GM12878 (cell line): ENCODE data around the gene RER1. TPM values are rescaled to one million over a fixed set of nuclear protein-coding genes. Genes with fewer than 3 reads are reported as not detected.

Experiments
- ATAC-seq: fragments of 200-7000 bp; cut with Tn5 transposase; 3 replicates; pipeline ENCODE4 v1.9.1; 2020; ENCODE audit warnings: mild to moderate bottlenecking, moderate library complexity
- BruUV-seq: library from RNA; stranded (reverse); fragments of 400-500 nt; replicated peaks from 2 replicates; lab custom pipeline; 2021; lab: Mats Ljungman, UMichigan
- CTCF ChIA-PET: fragments of 300-600 bp; sonication (Branson Sonifier 250); formaldehyde crosslinking; extraction: SDS; loops from one replicate; lab custom pipeline; 2021; ENCODE audit warnings: inconsistent platforms; lab: Yijun Ruan, JAX
- POLR2A ChIA-PET: fragments of 350-600 bp; formaldehyde crosslinking; extraction: SDS; loops from one replicate; lab custom pipeline; 2021; ENCODE audit warnings: inconsistent platforms; lab: Charles Lee
- RAD21 ChIA-PET: fragments of 300-600 bp; sonication (Branson Sonifier 250); formaldehyde crosslinking; loops from one replicate; lab custom pipeline; 2023; ENCODE audit warnings: antibody characterized with exemption; ENCODE audit not compliant: unreplicated experiment; lab: Charles Lee
- SMC1A ChIA-PET: fragments of 300-600 bp; sonication (Branson Sonifier 250); formaldehyde crosslinking; loops from one replicate; lab custom pipeline; 2023; ENCODE audit not compliant: unreplicated experiment, uncharacterized antibody; lab: Charles Lee
- DNase-seq: peaks from one replicate; pipeline ENCODE4 v3.0.0-alpha.2; 2011; ENCODE audit warnings: low read depth, low spot score
- FAIRE-seq: peaks from 3 replicates; lab custom pipeline; 2011; peaks lifted over from hg19 to GRCh38; lab: Jason Lieb, UNC
- H2AFZ ChIP-seq: 2 replicates; pipeline ENCODE4 v1.6.0; 2011; ENCODE audit warnings: low read depth, low read length, control low read depth; ENCODE audit not compliant: control insufficient read depth
- H3K27ac ChIP-seq: 2 replicates; pipeline ENCODE4 v1.5.1; 2011; ENCODE audit warnings: control low read depth; ENCODE audit not compliant: control insufficient read depth, insufficient read depth
- H3K27me3 ChIP-seq, 2 experiments: replicated peaks in 1 of 2; 2 replicates each; pipeline versions ENCODE4 v1.6.0 to v1.6.1; 2011; ENCODE audit warnings: low read length in 1 of 2; ENCODE audit not compliant: control insufficient read depth in 2 of 2, insufficient read depth in 2 of 2
- H3K36me3 ChIP-seq, 2 experiments: 2 replicates each; pipeline ENCODE4 v1.5.1; 2011; ENCODE audit warnings: low read length in 1 of 2; ENCODE audit not compliant: control insufficient read depth in 2 of 2, insufficient read depth in 2 of 2
- H3K4me1 ChIP-seq: 2 replicates; pipeline ENCODE4 v1.6.1; 2011; ENCODE audit warnings: mild to moderate bottlenecking, low read length, moderate library complexity, mixed read lengths; ENCODE audit not compliant: control insufficient read depth, insufficient read depth
- H3K4me2 ChIP-seq: 2 replicates; pipeline ENCODE4 v1.6.0; 2011; ENCODE audit warnings: control low read depth; ENCODE audit not compliant: control insufficient read depth, insufficient read depth
- H3K4me3 ChIP-seq: fragments of 200-600 bp; sonication (generic); 2 replicates; pipeline ENCODE4 v1.5.1; 2016
- H3K79me2 ChIP-seq: 2 replicates; pipeline ENCODE4 v1.6.0; 2011; ENCODE audit warnings: low read length; ENCODE audit not compliant: control insufficient read depth, insufficient read depth
- H3K9ac ChIP-seq: 2 replicates; pipeline ENCODE4 v1.8.0; 2011; ENCODE audit warnings: low read length, control low read depth, mixed read lengths; ENCODE audit not compliant: control insufficient read depth, insufficient read depth
- H3K9me3 ChIP-seq: replicated peaks from 3 replicates; pipeline ENCODE4 v1.5.1; 2011; ENCODE audit warnings: mild to moderate bottlenecking, low read length; ENCODE audit not compliant: control insufficient read depth, insufficient read depth
- H4K20me1 ChIP-seq: 2 replicates; pipeline ENCODE4 v1.6.0; 2011; ENCODE audit not compliant: control insufficient read depth, insufficient read depth
- BCLAF1 ChIP-seq: fragments of 450-650 bp; IDR thresholded peaks from 2 replicates; pipeline ENCODE4 v1.6.1; 2017; ENCODE audit warnings: antibody characterized with exemption, mild to moderate bottlenecking, moderate library complexity
- LARP7 ChIP-seq: fragments of 450-650 bp; IDR thresholded peaks from 2 replicates; pipeline ENCODE4 v1.6.1; 2017; ENCODE audit warnings: mild to moderate bottlenecking
- MXI1 ChIP-seq: fragments of 150-350 bp; IDR thresholded peaks from 2 replicates; pipeline ENCODE4 v1.6.1; 2011; ENCODE audit warnings: low read depth, mild to moderate bottlenecking, inconsistent platforms, low read length, improper control_type of control experiment
- PAX5 ChIP-seq: IDR thresholded peaks from 2 replicates; pipeline ENCODE4 v1.6.1; 2011; ENCODE audit warnings: low read depth, low read length, borderline replicate concordance
- SMARCA5 ChIP-seq: fragments of 450-650 bp; IDR thresholded peaks from 2 replicates; pipeline ENCODE4 v1.6.1; 2017; ENCODE audit warnings: mild to moderate bottlenecking
- WGBS: methylation state at CpG from one replicate; pipeline ENCODE4 v1.1.6; 2016; ENCODE audit warnings: low lambda C conversion rate; ENCODE audit not compliant: insufficient replicate concordance, insufficient coverage; ENCODE audit errors: missing lambda C conversion rate; 5-methylcytosine and 5-hydroxymethylcytosine counted together
- in situ Hi-C: fragments of 300-500 bp; cut with MboI; formaldehyde crosslinking; loops from 9 replicates; pipeline ENCODE4 v1.14.3; 2018; ENCODE audit warnings: mixed read lengths
- intact Hi-C: fragments of 100-400 bp; cut with micrococcal nuclease; formaldehyde crosslinking; loops from one replicate; pipeline ENCODE4 v1.14.2; 2022; ENCODE audit not compliant: unreplicated experiment
- polyA plus RNA-seq, 11 experiments: library from polyadenylated mRNA; depleted of rRNA in 4 of 11; unstranded in 6 of 11; stranded (reverse) in 5 of 11; fragments of >200 nt; fragmentation: Nextera tagmentation in 4 of 11; fragmentation: Illumina TruSeq in 1 of 11; extraction: Ambion mirVana in 4 of 11; extraction: Trizol in 1 of 11; gene quantifications; 1 replicate in 1 of 11; 2 replicates in 10 of 11; pipeline versions ENCODE4 v1.2.1 to v1.2.3, GENCODE V29; 2011 to 2016; ENCODE audit warnings: inconsistent platforms in 2 of 11, missing spikeins in 2 of 11, low read depth in 1 of 11
- total RNA-seq, 4 experiments: library from RNA; depleted of rRNA in 3 of 4; stranded (reverse); fragments of >200 nt in 3 of 4; fragmentation: Illumina TruSeq in 1 of 4; extraction: Trizol in 1 of 4; gene quantifications; 2 replicates each; pipeline versions ENCODE4 v1.2.1 to v1.2.3, GENCODE V29; 2013 to 2021

Gene RER1
- total and polyA plus RNA-seq, 10 of the 15 experiments (the other 5 are each of a cell fraction or from before 2014, with no cell fraction given): 29.2 to 274 (median 136) TPM

- ChIA-PET SMC1A (interaction anchor here (1.0 to 2.1 kb wide), 2 partner anchors 20 to 217 kb away, joined by 4 to 9 read pairs; partner anchors contain the start of genes FAAP20, MORN1 and RER1), POLR2A (interaction anchor here (1.2 kb wide), 1 partner anchor 16 kb away, joined by 6 read pairs; no protein-coding TSS in a partner anchor)
- H3K9ac ChIP-seq: peak overlapping the region; percentile 84
- peaks cover 20% of the 10 kb centered on the region for H3K79me2 ChIP-seq
- in situ Hi-C loops: loop anchor here (5.0 to 10.0 kb wide), 3 partner anchors 135 to 1015 kb away; no protein-coding TSS in a partner anchor
- 4% methylated on average over 38 of the region's 38 CpGs for WGBS
- H3K27me3 ChIP-seq: no peaks in the 10 kb centered on the region
- DNase-seq: no peak
- peak overlapping the region; percentile 92 for H3K4me2 ChIP-seq
- TF ChIP-seq PAX5 (peak; percentile 99), MXI1 (no peak), LARP7 (peak; percentile 84), SMARCA5 (peak; percentile 49; the same call in 1 of the 2 replicates), BCLAF1 (0 out of 2 replicates have a peak, but pooled peaks have one; percentile 55)
- TF ChIP-seq, all 136 proteins: peak for 4
- BruUV-seq: no TSS peak
- peak overlapping the region; percentile 98 for H3K4me3 ChIP-seq
- peaks cover 27% of the 10 kb centered on the region for H3K4me1 ChIP-seq
- ChIA-PET CTCF (no interaction called here), RAD21 (interaction anchor here (0.8 kb wide), 1 partner anchor 217 kb away, joined by 3 read pairs; the partner anchor contains the start of gene FAAP20)
- no peaks in the 10 kb centered on the region for H4K20me1 ChIP-seq
- H3K36me3 ChIP-seq: no peaks in the 10 kb centered on the region; a peak in 2 of 4 replicates
- peak; percentile 46 for ATAC-seq
- H3K27ac ChIP-seq: peak overlapping the region; percentile 62
- FAIRE-seq: no peak
- peak overlapping the region; percentile 65 for H2AFZ ChIP-seq
- no peaks in the 10 kb centered on the region for H3K9me3 ChIP-seq
- intact Hi-C loops: no loop called here
Observed at GRCh38 chr1:2411801-2412394, 20.3 kb downstream of the RER1 start.
